ENCODE data around the gene GNG12.

The GNG12 gene

GRCh38 chr1:67700692-67701410, 132.4 kb downstream of the GNG12 start:
- peak; percentile 9 for TF ChIP-seq CTCF (IDR thresholded peaks at IDR 0.05; ENCODE audit: extremely low read depth, insufficient read depth, missing control alignments)
- in situ Hi-C loops (cut with MboI; ENCODE audit: low pct_unique_long_range_greater_than_20kb, low sequenced_read_pairs, unreplicated experiment), result no loop called here
- no peak for DNase-seq (ENCODE audit: low spot score)

GRCh38 chr1:67700220-67700619, 133.0 kb downstream of the GNG12 start:
- TF ChIP-seq CTCF (IDR thresholded peaks at IDR 0.05; ENCODE audit: extremely low read depth, insufficient read depth, missing control alignments), result no peak
- in situ Hi-C loops (cut with MboI; ENCODE audit: low pct_unique_long_range_greater_than_20kb, low sequenced_read_pairs, unreplicated experiment), result no loop called here
- no peak for DNase-seq (ENCODE audit: low spot score)

GRCh38 chr1:67696708-67697107, 136.6 kb downstream of the GNG12 start:
- in situ Hi-C loops (cut with MboI; ENCODE audit: low pct_unique_long_range_greater_than_20kb, low sequenced_read_pairs, unreplicated experiment), result no loop called here
- no peak for DNase-seq (ENCODE audit: low spot score)

GRCh38 chr1:67695963-67696362, 137.3 kb downstream of the GNG12 start:
- in situ Hi-C loops (cut with MboI; ENCODE audit: low pct_unique_long_range_greater_than_20kb, low sequenced_read_pairs, unreplicated experiment), result no loop called here
- TF ChIP-seq CTCF (IDR thresholded peaks at IDR 0.05; ENCODE audit: extremely low read depth, insufficient read depth, missing control alignments), result no peak
- no peak for DNase-seq (ENCODE audit: low spot score)

More at GRCh38 chr1:67696708-67697107, 136.6 kb downstream of the GNG12 start:
- TF ChIP-seq CTCF (IDR thresholded peaks at IDR 0.05; ENCODE audit: extremely low read depth, insufficient read depth, missing control alignments), result no peak

GRCh38 chr1:67691712-67692111, 141.6 kb downstream of the GNG12 start:
- no peak for DNase-seq (ENCODE audit: low spot score)
- in situ Hi-C loops (cut with MboI; ENCODE audit: low pct_unique_long_range_greater_than_20kb, low sequenced_read_pairs, unreplicated experiment), result no loop called here
- TF ChIP-seq CTCF (IDR thresholded peaks at IDR 0.05; ENCODE audit: extremely low read depth, insufficient read depth, missing control alignments), result no peak

GRCh38 chr1:67690411-67690810, 142.9 kb downstream of the GNG12 start:
- in situ Hi-C loops (cut with MboI; ENCODE audit: low pct_unique_long_range_greater_than_20kb, low sequenced_read_pairs, unreplicated experiment), result no loop called here
- DNase-seq (ENCODE audit: low spot score), result no peak
- no peak for TF ChIP-seq CTCF (IDR thresholded peaks at IDR 0.05; ENCODE audit: extremely low read depth, insufficient read depth, missing control alignments)

Measured in GM13977 (cell line).